Stimulated activated naive CD8-positive, alpha-beta T cell treated with anti-CD3 and anti-CD28 coated beads, Interleukin-15, Interleukin-2, amounts not matched to agents 100 U/mL and 50 U/mL, for 24 hours (primary cell): ENCODE results near the gene DEUP1.
"Not testable (repeated sequence)": the region's sequence is repeated elsewhere in the genome, so short reads cannot be mapped to it uniquely, and the experiment has no call there.

ENCODE experiments used
- ATAC-seq: fragments of 150-1000 bp; cut with Tn5 transposase; one replicate; pipeline ENCODE4 v1.10.0; 2021
- DNase-seq: peaks from one replicate; pipeline ENCODE4 v3.0.0; 2021

Gene DEUP1

GRCh38 chr11:93330446-93330984 is at the start of gene DEUP1:
TSS of gene DEUP1 (plus strand) at chr11:93330742. CDS start at chr11:93332260, 1,518 bp downstream.
- DNase-seq: peak; percentile 16
- peak; percentile 32 for ATAC-seq

- no peak for DNase-seq
- ATAC-seq: no peak
Observed at GRCh38 chr11:93285430-93285829, 45.1 kb upstream of the DEUP1 start.

GRCh38 chr11:93287434-93287833 is 43.1 kb upstream of the DEUP1 start:
- no peak for DNase-seq
- ATAC-seq: no peak

- DNase-seq (no peak), ATAC-seq (no peak)
Observed at GRCh38 chr11:93288079-93288478, 42.5 kb upstream of the DEUP1 start.

- DNase-seq: no peak
- no peak for ATAC-seq
Observed at GRCh38 chr11:93288767-93289166, 41.8 kb upstream of the DEUP1 start.

- no peak for ATAC-seq
- DNase-seq: no peak
Observed at GRCh38 chr11:93289782-93290463, 40.6 kb upstream of the DEUP1 start.

- no peak for DNase-seq
- no peak for ATAC-seq
Observed at GRCh38 chr11:93291110-93291509, 39.4 kb upstream of the DEUP1 start.

GRCh38 chr11:93291898-93292297 is 38.6 kb upstream of the DEUP1 start:
- ATAC-seq: no peak
- no peak for DNase-seq

- ATAC-seq (no peak), DNase-seq (no peak)
Observed at GRCh38 chr11:93295921-93296575, 34.5 kb upstream of the DEUP1 start.

- DNase-seq (no peak), ATAC-seq (no peak)
Observed at GRCh38 chr11:93303689-93304088, 26.9 kb upstream of the DEUP1 start.

GRCh38 chr11:93314399-93314798 is 16.1 kb upstream of the DEUP1 start:
- not testable (repeated sequence) for ATAC-seq, DNase-seq

GRCh38 chr11:93319224-93319839 is 11.2 kb upstream of the DEUP1 start:
- ATAC-seq (no peak), DNase-seq (no peak)

GRCh38 chr11:93320230-93320629 is 10.3 kb upstream of the DEUP1 start:
- ATAC-seq (no peak), DNase-seq (no peak)

GRCh38 chr11:93322207-93322606 is 8.3 kb upstream of the DEUP1 start:
- DNase-seq: no peak
- ATAC-seq: no peak

GRCh38 chr11:93323747-93324146 is 6.8 kb upstream of the DEUP1 start:
- no peak for ATAC-seq
- DNase-seq: no peak

GRCh38 chr11:93324500-93324899 is 6.0 kb upstream of the DEUP1 start:
- no peak for DNase-seq
- ATAC-seq: no peak

GRCh38 chr11:93326681-93327080 is 3.9 kb upstream of the DEUP1 start:
- DNase-seq: no peak
- ATAC-seq: no peak

GRCh38 chr11:93329936-93330445 is 551 bp upstream of the DEUP1 start:
- no peak for ATAC-seq
- no peak for DNase-seq

GRCh38 chr11:93340223-93340622 is 9.7 kb downstream of the DEUP1 start:
- no peak for DNase-seq
- ATAC-seq: no peak

GRCh38 chr11:93344855-93345333 is 14.4 kb downstream of the DEUP1 start:
- ATAC-seq: no peak
- no peak for DNase-seq

- DNase-seq (no peak), ATAC-seq (no peak)
Observed at GRCh38 chr11:93348930-93349329, 18.4 kb downstream of the DEUP1 start.

GRCh38 chr11:93350835-93351234 is 20.3 kb downstream of the DEUP1 start:
- ATAC-seq (no peak), DNase-seq (no peak)

GRCh38 chr11:93359396-93359795 is 28.9 kb downstream of the DEUP1 start:
- DNase-seq (no peak), ATAC-seq (no peak)
